GM23338 (cell line): ENCODE results near the gene FNIP2.

Experiments
- CREB1 ChIP-seq: fragments of 250-450 bp; sonication (Bioruptor Pico); IDR thresholded peaks from 2 replicates; pipeline ENCODE4 v1.5.0; 2020; ENCODE audit warnings: low read depth, mild to moderate bottlenecking, moderate library complexity
- CTCF ChIP-seq, 2 experiments: fragments of 200-600 bp in 1 of 2; sonication (generic) in 1 of 2; conservative IDR thresholded peaks; 2 replicates each; pipeline versions ENCODE4 v1.5.1 to v1.6.1; 2016 to 2017; ENCODE audit warnings: antibody characterized with exemption in 2 of 2, low read depth in 2 of 2, mild to moderate bottlenecking in 2 of 2, moderate library complexity in 1 of 2
- ETS1 ChIP-seq: IDR thresholded peaks from 2 replicates; pipeline ENCODE4 v1.6.1; 2016; ENCODE audit warnings: antibody characterized with exemption
- EZH2 ChIP-seq: fragments of 200-600 bp; sonication (generic); IDR thresholded peaks from one replicate; pipeline ENCODE4 v1.8.0; 2017; ENCODE audit warnings: antibody characterized with exemption, mild to moderate bottlenecking, low read depth; ENCODE audit not compliant: unreplicated experiment
- EZH2phosphoT487 ChIP-seq: fragments of 200-600 bp; sonication (generic); IDR thresholded peaks from one replicate; pipeline ENCODE4 v1.8.1; 2018; ENCODE audit warnings: antibody characterized with exemption; ENCODE audit not compliant: unreplicated experiment
- NANOG ChIP-seq: IDR thresholded peaks from 2 replicates; pipeline ENCODE4 v1.6.1; 2016; ENCODE audit warnings: antibody characterized with exemption, borderline replicate concordance

- TF ChIP-seq CREB1 (CRISPR knock-in tag) (no peak), CTCF (conservative IDR thresholded peaks at IDR 0.05; ENCODE audit: low read depth in 2 of 2) (no peak), EZH2 (no peak), EZH2phosphoT487 (no peak), ETS1 (no peak), NANOG (no peak)
Measured at GRCh38 chr4:158818560-158819140, 49.8 kb downstream of the FNIP2 start.
